ENCODE results near the gene PDE11A.

GRCh38 chr2:177873915-177874314 is 198.7 kb downstream of the PDE11A start:
- TF ChIP-seq DPF2 (CRISPR knock-in tag; IDR thresholded peaks at IDR 0.05; ENCODE audit: borderline replicate concordance, low read depth) = no peak
- no peak for TF ChIP-seq SRF (IDR thresholded peaks at IDR 0.05; ENCODE audit: low read depth, low read length)
- TF ChIP-seq HMGXB4 (CRISPR knock-in tag; IDR thresholded peaks at IDR 0.05; ENCODE audit: borderline replicate concordance in 1 of 2, low read depth in 1 of 2) = no peak
- TF ChIP-seq POLR2A (IDR thresholded peaks at IDR 0.05; ENCODE audit: insufficient read depth in 1 of 2, low read depth in 2 of 2, low read length in 2 of 2) = no peak
- TF ChIP-seq ZNF335 (CRISPR knock-in tag; IDR thresholded peaks at IDR 0.05) = no peak
- TF ChIP-seq ZSCAN29 (CRISPR knock-in tag; conservative IDR thresholded peaks at IDR 0.05) = no peak
- TF ChIP-seq RAD21 (CRISPR knock-in tag; IDR thresholded peaks at IDR 0.05) = no peak
